GM19324 (cell line): Measurements from ENCODE around the gene HOMER2.

Experiments used
- ATAC-seq: cut with Tn5 transposase; IDR thresholded peaks from one replicate; pipeline ENCODE4 v1.9.1; 2021; ENCODE audit warnings: mild to moderate bottlenecking, moderate library complexity; ENCODE audit not compliant: unreplicated experiment, low FRiP score

The HOMER2 gene

DNA sequence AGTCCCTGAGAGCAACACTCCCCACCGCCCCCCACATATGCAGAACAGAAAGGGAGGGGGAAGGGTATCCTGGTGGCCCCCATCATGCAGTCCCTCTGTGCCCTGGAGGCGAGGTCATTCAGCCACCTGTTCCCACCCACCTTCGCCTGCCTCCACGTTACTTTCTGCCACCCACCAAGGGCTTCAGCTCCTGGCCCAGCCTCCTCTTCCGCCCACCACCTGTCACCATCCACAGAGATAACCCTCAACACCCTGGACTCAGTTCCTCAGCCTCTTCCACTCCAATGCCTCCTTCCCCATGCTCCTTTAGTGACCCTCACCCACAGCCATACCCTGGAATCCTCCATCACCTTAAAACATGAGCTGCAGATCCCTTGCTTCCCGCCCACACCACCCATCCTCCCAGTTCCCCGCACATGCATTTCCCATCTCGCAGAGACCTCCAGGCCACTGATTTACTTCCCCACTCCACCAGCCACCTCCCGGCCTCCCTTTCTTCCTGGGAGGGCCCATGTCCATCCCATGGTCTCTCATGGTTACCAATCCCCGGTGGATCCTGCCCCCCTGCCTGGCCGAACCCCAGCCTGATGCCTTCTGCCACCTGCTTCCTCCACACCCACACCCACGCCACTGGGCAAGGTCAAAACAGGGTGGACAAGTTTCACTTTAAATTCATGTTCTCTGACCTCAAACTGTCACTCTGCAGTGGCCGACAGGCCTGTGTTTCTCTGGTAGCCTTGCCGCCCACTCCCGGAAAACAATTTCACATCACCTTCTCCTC is 18.2 kb downstream of the HOMER2 start:
- no peak for ATAC-seq

DNA sequence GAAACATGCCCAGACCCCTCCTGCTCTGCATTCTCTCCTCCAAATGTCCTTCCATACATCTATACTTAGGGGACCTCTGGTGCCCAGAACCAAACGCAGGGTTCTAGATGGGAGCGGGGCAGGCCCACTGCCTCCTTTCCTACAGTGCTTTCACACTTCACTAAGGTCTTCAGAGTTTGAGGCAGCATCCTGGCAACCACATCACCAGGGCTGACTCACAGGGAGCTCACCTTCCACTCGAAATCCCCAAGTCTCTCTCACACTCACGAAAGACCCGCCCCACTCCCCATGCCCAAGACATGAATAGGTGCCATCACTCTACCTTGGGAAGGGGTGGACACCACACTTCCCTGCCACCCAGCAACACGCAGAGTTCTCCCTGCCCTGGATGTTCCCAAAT is 18.9 kb downstream of the HOMER2 start:
- ATAC-seq: no peak

DNA sequence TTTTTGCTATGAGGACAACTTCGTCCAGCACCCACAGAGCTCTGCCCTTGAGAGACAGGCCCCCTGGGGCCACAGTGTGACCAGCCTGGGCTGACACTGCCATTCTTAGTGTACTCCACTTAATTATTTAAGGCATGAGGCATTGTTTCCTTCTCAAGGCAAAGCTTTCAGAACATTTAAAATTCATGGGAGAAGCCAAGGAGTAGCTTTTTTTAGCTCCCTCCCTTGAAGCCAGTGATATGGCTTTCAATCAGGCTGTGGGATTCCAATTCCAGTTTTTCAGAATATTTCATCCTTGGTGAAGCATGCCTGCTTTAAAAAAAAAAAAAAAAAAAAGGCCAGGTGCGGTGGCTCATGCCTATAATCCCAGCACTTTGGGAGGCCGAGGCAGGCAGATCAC is 21.3 kb downstream of the HOMER2 start:
- ATAC-seq: no peak

DNA sequence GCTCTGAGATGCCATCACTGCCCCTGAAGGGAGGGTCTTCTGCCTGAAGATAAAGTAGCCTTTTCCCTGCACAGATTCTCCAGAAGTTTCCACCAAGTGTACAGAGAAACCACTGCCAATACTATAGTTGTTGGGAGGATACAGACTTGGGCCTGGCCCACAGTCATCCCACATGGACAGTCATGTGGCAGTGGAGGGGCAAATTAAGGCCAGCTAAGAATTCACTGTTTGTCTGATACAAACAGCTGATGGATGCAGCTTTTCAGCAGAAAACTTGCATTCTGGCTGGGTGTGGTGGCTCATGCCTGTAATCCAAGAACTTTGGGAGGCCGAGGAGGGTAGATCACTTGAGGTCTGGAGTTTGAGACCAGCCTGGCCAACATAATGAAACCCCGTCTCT is 22.1 kb downstream of the HOMER2 start:
- no peak for ATAC-seq

DNA sequence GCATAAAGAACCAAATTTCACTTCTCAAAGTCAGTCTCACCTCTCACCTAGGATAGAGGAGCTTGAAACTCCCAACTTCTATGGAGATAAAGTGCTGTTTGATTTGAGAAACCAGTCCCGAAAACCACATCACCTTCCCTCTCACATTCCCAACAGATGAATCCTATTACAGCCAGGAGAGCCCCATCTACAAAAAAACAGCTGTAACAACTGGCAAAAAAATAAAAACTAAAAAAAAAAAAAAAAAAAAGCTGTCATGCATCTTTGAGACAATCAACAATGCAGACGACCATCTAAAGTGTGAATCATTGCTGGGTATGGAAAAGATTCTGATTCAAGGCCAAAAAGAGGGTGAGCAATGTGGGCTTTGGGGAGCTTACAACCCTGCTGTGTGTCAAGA is 23.8 kb downstream of the HOMER2 start:
- no peak for ATAC-seq

DNA sequence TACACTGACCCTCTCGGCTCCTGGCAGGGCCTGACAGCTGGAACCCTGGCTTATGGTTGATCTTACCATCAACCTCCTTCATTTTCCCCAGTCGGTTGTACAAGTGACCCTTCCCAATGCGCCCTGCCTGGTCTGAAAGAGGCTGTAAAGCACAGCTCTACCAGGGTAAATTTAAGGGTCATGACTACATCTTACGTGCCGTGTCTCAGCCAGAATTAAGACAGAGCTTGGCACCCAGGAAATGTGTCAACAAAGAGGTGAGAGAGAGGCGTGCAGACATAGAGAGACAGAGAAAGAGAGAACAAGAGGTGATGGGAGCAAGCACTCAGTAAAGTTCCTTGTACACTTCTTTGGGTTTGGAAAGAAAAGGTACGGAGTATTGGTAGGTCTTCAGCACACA is 28.8 kb downstream of the HOMER2 start:
- ATAC-seq: no peak

DNA sequence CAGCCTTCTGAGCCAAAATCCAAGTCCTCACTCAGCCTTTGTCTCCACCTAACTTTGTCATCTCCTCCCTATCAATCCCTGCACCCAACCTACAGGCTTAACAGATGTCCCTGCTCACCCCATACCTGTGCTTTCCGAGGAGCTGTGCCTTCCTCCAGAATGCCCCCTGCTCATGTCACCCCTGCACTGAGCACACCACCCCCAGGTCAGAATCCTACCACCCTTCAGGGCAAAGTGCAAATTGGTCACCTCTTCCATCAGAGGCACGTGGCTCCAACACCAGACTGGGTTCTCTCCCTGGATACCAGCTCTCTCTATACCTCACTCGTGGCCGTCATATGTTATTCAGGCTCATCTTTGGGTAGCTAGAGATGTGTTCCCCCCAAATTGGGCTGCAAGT is 29.8 kb downstream of the HOMER2 start:
- no peak for ATAC-seq

DNA sequence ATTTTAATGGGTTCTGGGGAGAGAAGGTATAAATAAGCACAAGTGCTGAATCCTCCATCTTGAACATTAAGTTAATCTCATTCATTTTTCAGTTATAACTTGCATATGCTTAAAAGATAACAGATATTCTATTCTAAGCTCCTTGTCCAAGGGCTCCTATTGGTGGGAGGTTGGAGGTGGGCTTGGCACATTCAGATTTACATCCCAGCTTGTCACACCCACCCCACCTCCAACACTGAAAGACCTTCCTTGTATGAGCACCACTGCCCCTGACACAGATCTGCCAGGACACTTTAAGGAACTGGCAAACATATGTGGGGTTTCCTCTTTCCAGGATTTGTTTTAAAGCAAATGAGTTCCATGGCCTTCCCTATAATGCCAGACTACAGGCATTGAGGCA is 30.6 kb downstream of the HOMER2 start:
- ATAC-seq: no peak

DNA sequence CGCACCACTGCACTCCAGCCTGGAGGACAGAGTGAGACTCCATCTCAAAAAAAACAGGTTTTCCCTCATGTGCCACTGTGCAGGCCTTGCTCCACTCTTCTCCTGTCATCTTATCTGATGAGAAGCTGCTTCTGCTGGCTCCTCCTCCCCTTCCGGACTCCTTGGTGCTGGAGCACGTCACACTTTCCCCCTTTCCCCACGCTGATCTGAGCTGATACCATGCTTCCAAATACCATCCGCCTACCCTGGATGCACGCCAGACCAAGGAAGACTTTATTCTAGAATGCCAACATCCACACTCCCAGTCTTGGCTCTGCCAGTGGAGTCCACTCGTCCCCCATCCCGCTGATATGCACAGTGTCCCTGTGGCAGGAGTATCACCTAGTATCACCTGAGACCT is 31.3 kb downstream of the HOMER2 start:
- no peak for ATAC-seq

DNA sequence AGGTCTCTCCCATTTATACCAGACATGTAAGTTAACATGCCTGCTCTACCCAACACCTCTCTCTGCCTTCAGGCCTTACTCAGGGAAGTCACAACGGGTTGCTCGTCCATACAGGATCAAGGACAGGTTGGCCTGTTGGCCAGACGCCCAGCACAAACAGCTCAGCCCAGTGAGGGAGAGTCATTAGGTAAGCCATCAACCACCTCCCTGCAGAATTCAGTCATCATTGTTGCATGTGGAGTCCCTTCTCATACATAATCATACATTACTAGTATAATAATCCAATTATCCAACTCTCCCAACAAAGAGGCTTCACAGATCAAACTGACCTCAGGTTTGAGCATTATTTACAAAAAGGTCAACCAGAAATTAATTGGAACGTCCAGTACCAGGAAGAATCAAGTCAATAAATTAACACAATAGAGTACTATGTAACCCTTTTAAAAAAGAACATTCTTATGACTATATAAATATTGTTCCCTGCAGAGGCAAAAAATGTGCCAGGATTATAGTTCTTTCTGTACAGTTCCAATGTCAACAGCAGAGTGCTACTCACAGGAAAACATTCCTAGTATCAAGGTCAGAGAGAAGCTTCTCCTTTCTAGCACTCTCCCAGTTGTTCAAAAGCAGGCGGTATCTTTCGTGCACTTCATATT is 33.2 kb downstream of the HOMER2 start:
- no peak for ATAC-seq

DNA sequence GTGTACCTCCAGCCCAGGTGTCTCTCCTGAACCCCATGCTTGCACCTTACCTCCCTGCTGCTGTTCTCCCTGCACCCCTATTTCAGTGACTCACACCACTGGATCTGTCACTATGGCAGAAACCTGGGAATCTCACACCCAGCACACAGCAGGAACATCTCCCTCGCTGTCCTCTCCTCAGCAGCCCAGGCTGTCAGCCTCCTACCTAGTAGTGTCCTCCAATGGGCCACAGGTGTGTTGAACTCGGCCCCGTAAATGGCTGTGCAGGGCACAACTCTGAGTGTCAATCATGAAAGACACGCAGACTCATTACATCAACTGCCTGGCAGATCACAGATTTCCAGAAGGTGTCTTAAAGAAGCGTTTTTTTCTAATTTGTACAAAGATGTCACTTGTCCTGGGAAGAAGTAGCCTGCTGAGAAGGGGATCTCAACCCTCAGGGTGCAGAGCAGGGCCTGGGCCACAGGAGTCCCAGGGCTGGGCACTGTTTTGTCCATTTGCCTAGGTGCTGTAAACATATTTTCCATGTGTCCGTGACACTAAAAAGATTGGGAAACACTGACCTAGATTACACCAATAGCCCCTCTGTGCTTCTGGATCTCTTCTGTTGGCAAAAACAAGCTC is 33.8 kb downstream of the HOMER2 start:
- no peak for ATAC-seq

DNA sequence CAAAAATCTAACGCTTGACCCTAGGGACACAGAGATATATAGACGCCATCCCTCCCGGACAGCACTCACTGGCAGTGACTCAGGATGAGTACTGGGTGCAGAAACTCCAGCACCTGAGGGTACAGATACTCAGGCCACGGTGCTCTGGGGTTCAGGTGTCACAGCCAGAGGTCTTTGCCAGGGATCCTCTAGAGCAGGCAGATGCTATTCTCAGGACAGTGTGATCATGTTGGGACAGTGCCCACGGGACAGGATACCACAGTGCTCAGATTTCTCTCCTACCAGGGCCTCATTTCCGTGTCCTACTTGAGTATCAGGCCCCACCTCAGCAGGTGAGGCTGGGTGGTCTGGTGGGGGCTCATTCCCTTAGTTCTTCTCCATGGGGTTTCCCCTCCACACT is 34.4 kb downstream of the HOMER2 start:
- no peak for ATAC-seq

DNA sequence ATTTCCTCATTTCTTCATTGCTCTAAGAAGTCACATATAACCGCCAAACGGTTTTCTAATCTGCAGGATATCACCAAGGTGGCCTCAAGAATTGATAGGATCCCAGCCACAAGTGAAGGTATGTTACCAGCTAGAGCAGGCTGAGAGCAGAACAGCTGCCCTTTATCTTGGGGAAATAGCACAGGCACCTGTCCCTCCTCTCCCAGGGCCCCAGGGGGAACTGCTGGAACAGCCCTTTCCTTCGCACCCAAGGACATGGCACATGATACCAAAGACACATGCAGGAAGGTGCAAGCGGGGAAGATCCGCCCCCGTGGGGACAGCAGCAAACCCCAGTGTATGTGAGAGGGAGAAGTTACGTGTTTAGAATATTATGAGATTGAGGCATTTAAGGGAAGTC is 35.3 kb downstream of the HOMER2 start:
- ATAC-seq: no peak

DNA sequence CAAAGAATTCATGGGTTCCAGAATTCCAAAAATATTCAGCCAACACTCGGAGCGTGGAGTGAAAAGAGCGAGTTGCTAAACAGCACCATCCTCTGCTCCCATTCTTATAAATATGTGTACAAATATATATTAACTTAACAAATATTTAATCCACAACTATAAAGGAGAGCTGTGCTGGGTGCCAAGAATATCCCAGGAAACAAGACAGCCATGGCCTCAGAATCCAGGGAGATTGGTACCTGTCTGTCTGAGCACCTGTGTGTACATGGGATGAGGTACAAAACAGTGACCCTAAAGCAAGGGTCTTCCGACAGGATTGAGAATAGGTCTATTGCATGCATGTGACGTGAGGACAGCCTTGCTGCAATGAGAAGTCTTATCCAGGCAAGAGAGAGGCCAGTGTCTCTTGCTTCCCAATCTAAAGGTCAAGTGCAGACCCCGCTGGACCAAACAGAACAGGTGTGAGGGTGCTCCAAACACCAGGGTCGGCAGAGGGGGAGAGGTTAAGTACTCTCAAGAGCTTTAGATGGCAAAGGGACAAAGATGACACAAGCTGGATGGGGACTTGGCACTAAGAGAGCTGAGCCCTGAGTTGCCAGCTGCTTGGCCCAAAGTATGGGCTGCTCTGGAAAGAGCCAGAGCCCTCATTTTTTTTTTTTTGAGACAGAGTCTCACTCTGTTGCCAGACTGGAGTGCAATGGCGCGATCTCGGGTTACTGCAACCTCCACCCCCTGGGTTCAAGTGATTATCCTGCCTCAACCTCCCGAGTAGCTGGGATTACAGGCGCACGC is 36.2 kb downstream of the HOMER2 start:
- ATAC-seq: no peak

DNA sequence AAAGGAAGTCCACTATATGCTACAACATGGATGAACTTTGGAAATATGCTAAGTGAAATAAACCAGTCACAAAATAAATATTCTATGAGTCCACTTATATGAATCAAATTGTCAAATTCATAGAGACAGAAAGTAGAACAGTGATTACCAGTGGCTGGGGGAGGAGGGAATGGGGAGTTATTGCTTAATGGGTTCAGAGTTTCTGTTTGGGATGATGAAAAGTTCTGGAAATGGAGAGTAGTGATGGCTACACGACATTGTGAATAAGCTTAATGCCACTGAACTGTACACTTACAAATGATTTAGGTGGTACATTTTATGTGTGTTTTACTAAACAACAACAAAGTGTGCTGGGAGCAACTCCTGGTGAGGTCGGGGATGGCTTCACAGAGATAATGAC is 38.1 kb downstream of the HOMER2 start:
- no peak for ATAC-seq

DNA sequence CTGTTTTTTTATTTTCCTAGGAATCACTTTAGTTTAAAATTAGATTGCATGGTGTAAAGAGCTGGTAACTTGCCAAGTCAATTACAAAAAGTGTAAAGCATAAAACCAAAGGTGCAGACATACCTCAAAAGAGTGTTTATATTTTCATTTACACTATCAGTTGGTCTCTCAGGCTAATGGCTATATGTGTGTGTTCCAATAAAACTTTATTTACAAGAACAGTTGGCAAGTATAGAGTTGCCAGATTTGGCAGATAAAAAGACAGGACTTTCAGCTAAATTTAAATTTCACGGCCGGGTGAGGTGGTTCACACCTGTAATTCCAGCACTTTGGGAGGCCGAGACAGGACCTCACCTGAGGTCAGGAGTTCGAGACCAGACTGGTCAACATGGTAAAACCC is 41.1 kb downstream of the HOMER2 start:
- no peak for ATAC-seq

DNA sequence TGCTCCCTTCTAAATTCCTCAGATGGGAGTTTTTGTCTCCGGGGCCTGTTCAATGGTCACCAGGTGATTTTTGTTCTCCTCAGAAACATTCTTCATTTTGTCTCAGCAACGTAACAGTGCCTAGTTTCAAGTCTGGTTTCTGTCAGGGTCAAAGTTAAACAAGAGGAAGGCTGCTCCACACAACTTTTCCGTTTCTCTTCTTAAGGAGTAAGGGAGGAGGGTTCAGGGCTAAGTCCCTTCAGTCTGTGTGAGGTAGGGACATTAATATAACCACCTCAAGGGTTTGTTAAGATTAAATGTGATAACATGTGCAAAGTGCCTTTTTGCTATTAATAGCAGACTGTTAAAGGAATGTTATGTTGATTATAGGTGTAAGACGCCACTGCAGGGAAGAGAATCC is 41.8 kb downstream of the HOMER2 start:
- no peak for ATAC-seq

DNA sequence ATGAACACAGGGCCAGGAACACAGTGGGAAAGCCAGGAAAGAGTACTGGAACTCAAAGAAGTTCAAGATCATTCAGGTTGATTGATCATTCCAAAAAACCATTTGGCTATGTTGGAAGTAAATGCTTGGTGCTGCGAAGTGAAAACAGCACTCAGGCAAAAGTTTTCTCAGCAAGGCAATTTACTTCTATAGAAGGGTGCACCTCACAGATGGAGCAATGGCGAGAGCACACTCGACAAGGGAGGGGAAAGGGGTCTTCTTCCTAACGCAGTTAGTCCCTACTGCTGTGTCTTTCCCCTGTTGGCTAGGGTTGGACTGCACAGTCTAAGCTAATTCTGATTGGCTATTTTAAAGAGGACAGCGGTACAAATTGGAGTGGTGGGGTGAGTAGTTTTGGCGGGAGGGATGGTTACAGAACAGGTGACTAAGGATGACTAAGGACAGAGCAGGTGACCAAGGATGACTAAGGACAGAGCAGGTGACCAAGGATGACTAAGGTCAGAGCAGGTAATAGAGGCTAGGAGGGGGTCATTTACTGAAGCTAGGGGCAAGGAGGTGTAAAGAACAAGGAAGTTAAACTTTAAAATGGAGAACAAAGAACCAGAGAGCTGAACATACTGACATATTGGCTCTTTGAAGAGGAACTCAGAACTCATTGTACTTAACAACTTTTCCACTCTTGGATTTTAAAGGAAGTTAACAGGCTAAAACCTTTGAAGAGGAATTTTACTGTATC is 43.3 kb downstream of the HOMER2 start:
- ATAC-seq: no peak

DNA sequence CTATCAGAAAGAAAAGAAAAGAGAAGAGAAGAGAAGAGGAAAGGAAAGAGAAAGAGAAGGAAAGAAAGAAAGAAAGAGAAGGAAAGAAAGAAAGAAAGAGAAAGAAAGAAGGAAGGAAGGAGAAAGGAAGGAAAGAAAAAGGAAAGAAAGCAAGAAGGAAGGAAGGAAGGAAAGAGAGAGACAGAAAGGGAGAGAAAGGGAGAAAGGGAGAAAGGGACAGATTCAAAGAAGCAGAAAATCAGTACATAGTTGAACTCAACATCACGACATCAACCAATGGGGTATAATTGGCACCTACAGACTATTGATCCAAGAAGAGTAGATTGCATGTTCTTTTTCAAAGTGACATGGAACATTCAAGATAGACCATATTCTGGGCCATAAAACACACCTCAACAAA is 45.2 kb downstream of the HOMER2 start:
- ATAC-seq: no peak

DNA sequence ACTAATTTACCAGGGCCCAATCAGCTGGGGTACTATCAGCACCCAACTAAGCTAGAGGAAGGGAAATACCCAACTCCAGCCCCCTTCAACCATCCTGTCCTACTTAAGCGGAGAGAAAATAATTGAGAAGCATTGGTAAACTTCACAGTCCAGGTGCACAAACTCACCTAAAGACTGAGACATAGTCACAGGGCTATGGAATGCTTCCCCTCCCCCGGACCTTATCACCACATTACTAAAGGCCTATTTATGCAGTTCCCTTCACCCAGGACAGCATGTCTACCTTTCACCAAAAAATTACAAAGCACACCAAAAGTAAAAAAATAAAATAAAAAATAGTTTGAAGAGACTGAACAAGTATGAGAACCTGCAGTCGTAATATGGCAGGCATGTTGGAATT is 47.9 kb downstream of the HOMER2 start:
- no peak for ATAC-seq

DNA sequence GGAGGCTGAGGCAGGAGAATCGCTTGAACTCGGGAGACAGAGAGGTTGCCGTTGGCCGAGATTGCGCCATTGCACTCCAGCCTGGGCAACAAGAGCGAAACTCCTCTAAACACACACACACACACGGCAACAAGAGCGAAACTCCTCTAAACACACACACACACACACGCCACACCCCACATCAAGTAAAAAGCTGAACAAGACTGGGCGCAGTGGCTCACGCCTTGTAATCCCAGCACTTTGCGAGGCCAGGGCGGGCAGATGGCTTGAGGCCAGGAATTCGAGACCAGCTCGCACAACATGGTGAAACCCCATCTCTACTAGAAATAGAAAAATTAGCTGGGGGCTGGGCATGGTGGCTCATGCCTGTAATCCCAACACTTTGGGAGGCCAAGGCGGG is 49.0 kb downstream of the HOMER2 start:
- no peak for ATAC-seq
